SK-N-SH (cell line): ENCODE measurements around the gene ZNF217.

Source experiments
- ELF1 ChIP-seq: IDR thresholded peaks from 2 replicates; pipeline ENCODE4 v1.4.0; 2012
- EP300 ChIP-seq, 2 experiments: IDR thresholded peaks; 2 replicates each; pipeline versions ENCODE4 v1.4.0 to v1.6.1; 2012; ENCODE audit warnings: borderline replicate concordance in 1 of 2, low read depth in 1 of 2, low read length in 1 of 2
- FOXM1 ChIP-seq: IDR thresholded peaks from 2 replicates; pipeline ENCODE4 v1.4.0; 2012; ENCODE audit warnings: low read depth, mild to moderate bottlenecking
- GABPA ChIP-seq: IDR thresholded peaks from 2 replicates; pipeline ENCODE4 v1.4.0; 2012; ENCODE audit warnings: low read depth, mild to moderate bottlenecking
- JUND ChIP-seq: IDR thresholded peaks from 2 replicates; pipeline ENCODE4 v1.4.0; 2012
- RFX5 ChIP-seq: IDR thresholded peaks from 2 replicates; pipeline ENCODE4 v1.6.1; 2012; ENCODE audit warnings: mild to moderate bottlenecking, improper control_type of control experiment, low read length
- SMC3 ChIP-seq: IDR thresholded peaks from 2 replicates; pipeline ENCODE4 v1.6.1; 2012; ENCODE audit warnings: low read depth, low read length, improper control_type of control experiment
- TAF1 ChIP-seq: IDR thresholded peaks from 2 replicates; pipeline ENCODE4 v1.6.1; 2012; ENCODE audit warnings: low read depth, mild to moderate bottlenecking, low read length, moderate library complexity, borderline replicate concordance
- TCF12 ChIP-seq: IDR thresholded peaks from 2 replicates; pipeline ENCODE4 v1.4.0; 2012
- TF ChIP-seq, protein P1 (sequence below): IDR thresholded peaks from 2 replicates; pipeline ENCODE4 v1.6.1; 2012; ENCODE audit warnings: mild to moderate bottlenecking, low read depth, low read length, moderate library complexity
- TF ChIP-seq, protein P2 (sequence below): fragments of 200-600 bp; sonication (generic); IDR thresholded peaks from 2 replicates; pipeline ENCODE4 v1.6.1; 2017; ENCODE audit warnings: antibody characterized with exemption, mild to moderate bottlenecking, moderate library complexity

DNA sequence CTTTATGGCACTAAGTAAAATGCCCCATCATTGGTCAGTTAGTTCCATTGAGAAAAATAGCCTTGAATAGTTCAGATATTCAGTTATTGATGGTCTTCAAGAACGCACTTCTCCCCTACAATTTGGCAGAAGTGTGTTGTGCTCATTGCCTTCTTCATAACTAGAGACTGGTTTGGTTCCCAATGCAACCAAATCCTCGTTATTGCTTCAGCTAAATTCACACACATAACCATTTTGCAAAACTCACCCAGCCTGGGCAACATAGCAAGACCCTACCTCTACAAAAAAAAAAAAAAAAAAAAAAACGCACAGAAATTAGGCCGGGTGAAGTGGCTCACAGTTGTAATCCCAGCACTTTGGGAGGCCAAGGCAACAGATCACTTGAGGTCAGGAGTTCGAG lies 32.1 kb downstream of the ZNF217 start:
- TF ChIP-seq EP300 (IDR thresholded peaks at IDR 0.05; ENCODE audit: borderline replicate concordance in 1 of 2, low read depth in 1 of 2, low read length in 1 of 2) (no peak), RFX5 (no peak), FOXM1 (no peak), SMC3 (no peak), JUND (no peak), ELF1 (no peak), TAF1 (no peak), TCF12 (no peak), GABPA (no peak)
- TF ChIP-seq, protein P1, sequence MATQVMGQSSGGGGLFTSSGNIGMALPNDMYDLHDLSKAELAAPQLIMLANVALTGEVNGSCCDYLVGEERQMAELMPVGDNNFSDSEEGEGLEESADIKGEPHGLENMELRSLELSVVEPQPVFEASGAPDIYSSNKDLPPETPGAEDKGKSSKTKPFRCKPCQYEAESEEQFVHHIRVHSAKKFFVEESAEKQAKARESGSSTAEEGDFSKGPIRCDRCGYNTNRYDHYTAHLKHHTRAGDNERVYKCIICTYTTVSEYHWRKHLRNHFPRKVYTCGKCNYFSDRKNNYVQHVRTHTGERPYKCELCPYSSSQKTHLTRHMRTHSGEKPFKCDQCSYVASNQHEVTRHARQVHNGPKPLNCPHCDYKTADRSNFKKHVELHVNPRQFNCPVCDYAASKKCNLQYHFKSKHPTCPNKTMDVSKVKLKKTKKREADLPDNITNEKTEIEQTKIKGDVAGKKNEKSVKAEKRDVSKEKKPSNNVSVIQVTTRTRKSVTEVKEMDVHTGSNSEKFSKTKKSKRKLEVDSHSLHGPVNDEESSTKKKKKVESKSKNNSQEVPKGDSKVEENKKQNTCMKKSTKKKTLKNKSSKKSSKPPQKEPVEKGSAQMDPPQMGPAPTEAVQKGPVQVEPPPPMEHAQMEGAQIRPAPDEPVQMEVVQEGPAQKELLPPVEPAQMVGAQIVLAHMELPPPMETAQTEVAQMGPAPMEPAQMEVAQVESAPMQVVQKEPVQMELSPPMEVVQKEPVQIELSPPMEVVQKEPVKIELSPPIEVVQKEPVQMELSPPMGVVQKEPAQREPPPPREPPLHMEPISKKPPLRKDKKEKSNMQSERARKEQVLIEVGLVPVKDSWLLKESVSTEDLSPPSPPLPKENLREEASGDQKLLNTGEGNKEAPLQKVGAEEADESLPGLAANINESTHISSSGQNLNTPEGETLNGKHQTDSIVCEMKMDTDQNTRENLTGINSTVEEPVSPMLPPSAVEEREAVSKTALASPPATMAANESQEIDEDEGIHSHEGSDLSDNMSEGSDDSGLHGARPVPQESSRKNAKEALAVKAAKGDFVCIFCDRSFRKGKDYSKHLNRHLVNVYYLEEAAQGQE = no peak
- TF ChIP-seq, protein P2, sequence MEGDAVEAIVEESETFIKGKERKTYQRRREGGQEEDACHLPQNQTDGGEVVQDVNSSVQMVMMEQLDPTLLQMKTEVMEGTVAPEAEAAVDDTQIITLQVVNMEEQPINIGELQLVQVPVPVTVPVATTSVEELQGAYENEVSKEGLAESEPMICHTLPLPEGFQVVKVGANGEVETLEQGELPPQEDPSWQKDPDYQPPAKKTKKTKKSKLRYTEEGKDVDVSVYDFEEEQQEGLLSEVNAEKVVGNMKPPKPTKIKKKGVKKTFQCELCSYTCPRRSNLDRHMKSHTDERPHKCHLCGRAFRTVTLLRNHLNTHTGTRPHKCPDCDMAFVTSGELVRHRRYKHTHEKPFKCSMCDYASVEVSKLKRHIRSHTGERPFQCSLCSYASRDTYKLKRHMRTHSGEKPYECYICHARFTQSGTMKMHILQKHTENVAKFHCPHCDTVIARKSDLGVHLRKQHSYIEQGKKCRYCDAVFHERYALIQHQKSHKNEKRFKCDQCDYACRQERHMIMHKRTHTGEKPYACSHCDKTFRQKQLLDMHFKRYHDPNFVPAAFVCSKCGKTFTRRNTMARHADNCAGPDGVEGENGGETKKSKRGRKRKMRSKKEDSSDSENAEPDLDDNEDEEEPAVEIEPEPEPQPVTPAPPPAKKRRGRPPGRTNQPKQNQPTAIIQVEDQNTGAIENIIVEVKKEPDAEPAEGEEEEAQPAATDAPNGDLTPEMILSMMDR = no peak
